Dermis blood vessel endothelial cell (primary cell): ENCODE data around the gene ECT2L. TPM values are rescaled to one million over a fixed set of nuclear protein-coding genes. Genes with fewer than 3 reads are reported as not detected.
A peak's percentile ranks its signal among the peaks of the same experiment; 100 is the strongest.

Source experiments
- DNase-seq: peaks from one replicate; pipeline ENCODE4 v3.0.0; 2010
- total RNA-seq: library from RNA; depleted of rRNA; stranded (reverse); fragments of >200 nt; gene quantifications from 2 replicates; pipeline ENCODE4 v1.2.3, GENCODE V29; 2014

The ECT2L gene
- total RNA-seq, 1 donor from 2014 or later: not detected

DNA sequence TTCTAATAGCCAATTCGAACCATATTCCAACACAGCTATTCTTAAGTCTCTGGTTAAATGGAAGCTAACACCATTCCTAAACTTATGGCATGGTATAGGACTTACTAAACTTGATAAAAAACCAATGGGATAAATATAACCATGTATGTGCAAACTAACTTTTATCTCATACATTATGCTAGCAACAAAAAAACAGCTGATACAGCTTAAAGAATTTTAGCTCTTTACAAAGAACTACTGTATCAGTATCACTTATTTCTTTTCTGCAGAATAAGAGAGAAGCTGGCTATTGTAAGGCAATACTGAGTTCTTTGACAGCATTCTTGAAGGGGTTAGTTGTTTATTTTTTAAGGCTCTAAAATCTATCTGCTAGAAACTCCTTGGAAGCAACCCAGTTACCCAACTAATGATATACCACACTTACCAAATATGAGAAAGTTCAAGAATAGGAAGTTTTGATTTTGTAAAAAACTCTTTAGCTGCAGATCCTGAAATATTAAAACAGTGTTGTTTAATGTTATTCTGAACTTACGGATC lies 147.3 kb downstream of the ECT2L start:
- no peak for DNase-seq

DNA sequence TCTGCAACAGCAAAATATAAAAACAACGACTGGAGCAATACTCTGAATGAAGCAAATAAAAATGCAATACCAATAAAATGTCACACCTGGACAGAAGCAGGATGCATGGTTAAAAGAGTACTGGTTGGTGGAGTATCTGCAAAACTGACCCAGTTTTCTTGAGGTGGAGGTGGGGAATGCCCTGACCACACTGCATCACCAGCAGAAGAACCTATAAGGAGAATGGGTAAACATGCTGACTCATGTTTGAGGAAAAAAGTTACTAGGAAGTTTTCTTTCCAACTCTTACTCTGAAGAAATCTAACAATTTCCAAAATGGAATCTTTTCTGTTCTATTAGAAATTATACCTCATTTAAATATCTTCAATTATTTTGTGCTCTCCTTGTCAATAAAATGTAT lies 148.5 kb downstream of the ECT2L start:
- peak; percentile 40 for DNase-seq

DNA sequence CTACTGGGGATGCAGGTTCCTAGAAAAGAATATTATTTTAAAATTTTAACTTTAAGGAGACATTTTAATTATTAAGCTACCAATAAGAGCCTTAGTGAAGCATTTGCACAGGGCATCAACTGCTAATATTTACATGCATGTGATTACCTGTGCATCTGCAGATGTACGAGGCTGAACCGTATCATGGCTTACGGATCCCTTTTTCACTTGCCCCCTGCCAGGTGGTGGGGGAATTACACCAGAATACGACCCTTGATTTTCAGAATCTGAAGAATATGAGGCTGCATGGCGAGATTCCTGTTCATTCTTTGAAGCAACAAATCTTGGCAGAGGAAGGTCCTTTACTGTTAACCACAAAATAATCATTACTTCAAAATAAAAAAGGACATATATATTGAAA lies 149.5 kb downstream of the ECT2L start:
- no peak for DNase-seq

DNA sequence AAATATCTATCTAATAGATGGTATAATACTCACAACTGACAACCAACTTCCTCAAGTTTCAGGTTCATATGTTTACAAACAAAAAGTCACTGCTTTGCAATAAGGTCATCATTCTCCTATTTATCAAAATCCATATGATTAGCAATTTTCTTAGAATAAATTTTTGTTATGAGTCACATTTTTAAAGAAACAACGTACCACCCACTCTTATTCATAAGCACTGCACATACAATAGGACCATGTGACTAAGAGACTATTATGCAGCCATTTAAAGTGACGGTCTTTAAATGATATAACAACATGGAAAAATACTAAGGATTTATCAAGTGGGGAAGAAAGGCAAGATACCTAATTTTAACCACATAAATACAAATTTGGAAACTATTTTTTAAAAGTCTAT lies 152.1 kb downstream of the ECT2L start:
- no peak for DNase-seq

DNA sequence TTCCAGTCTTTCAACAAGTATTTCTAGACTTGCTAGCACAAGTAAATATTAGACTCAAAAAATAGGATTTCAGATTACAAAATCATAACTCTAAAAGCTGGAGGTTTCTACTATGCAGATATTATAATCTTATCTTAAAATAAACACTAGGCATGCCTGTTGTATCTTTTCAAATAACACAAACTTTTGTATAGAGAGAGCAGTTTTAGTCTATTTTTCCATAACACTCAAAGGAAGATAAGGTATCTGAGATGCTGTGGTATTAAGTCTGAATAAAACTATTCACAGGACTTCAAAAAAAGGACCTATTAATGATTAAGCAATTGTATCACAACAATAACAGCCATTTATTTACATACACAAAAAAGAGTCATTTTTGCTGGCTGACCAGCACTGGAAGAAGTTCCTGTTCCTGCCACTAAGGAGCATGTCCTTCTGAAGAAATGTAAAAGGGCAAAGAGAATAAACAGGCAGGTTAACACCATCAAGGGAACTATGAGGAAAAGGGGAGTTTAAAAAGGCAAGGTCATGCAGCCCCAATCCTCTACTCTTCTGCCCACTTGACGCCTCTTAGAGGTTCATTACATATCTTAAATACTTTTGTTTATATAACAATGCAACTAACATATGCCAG lies 152.8 kb downstream of the ECT2L start:
- DNase-seq: no peak

DNA sequence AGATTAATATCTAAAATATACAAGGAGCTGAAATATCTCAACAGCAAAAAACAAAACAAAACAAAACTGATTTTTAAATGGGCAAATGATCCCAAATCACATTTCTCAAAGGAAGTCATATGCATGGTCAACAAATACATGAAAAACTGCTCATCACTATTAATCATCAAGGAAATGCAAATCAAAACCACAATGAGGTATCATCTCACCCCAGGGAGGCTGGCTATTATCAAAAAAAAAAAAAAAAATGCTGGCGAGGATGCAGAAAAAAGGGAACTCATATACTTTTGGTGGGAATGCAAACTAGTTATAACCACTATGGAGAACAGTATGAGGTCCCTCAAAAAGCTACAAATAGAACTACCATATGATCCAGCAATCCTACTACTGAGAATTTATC lies 157.6 kb downstream of the ECT2L start:
- DNase-seq: no peak

Other genes starting within 250 kb of the ECT2L start
- gene CCDC28A, start 22.3 kb upstream of the ECT2L start, total RNA-seq: 22.1 and 23.7 TPM in 2 replicates
- 25.4 and 29.5 TPM in 2 replicates for gene REPS1, start 192.2 kb downstream of the ECT2L start, total RNA-seq
- 41.0 and 41.9 TPM in 2 replicates for gene ABRACL, start 232.7 kb downstream of the ECT2L start, total RNA-seq